Tibial artery (tissue), 4 donors: Measurements from ENCODE around the gene SRPK2.

ENCODE experiments used
- DNase-seq, 2 donors: peaks; one replicate each; pipeline ENCODE4 v3.0.0-alpha.2; 2019
- H3K27ac ChIP-seq, 2 donors: fragments of 200-600 bp; sonication (generic) in 1 of 2; 1 replicate in 1 of 2; 2 replicates in 1 of 2; pipeline ENCODE4 v1.5.1; 2018 to 2019; ENCODE audit warnings: mild to moderate bottlenecking in 1 of 2
- H3K27me3 ChIP-seq, 2 donors: fragments of 200-600 bp; sonication (generic) in 1 of 2; one replicate each; pipeline versions ENCODE4 v1.5.1 to v1.6.0; 2016 to 2019
- H3K36me3 ChIP-seq, 3 donors: fragments of 200-600 bp; sonication (generic) in 2 of 3; one replicate each; pipeline ENCODE4 v1.5.1; 2016 to 2019; ENCODE audit warnings: mild to moderate bottlenecking in 2 of 3
- H3K4me1 ChIP-seq, 4 donors: fragments of 200-600 bp; sonication (generic) in 2 of 4; 1 replicate in 3 of 4; 2 replicates in 1 of 4; pipeline ENCODE4 v1.5.1; 2016 to 2019
- H3K4me3 ChIP-seq, 2 donors: fragments of 200-600 bp; sonication (generic) in 1 of 2; 1 replicate in 1 of 2; 2 replicates in 1 of 2; pipeline ENCODE4 v1.5.1; 2018 to 2019; ENCODE audit warnings: mild to moderate bottlenecking in 2 of 2
- H3K9me3 ChIP-seq, 3 donors: fragments of 200-600 bp; sonication (generic) in 1 of 3; one replicate each; pipeline ENCODE4 v1.5.1; 2016 to 2019
- CTCF ChIP-seq, 2 experiments: fragments of 200-600 bp in 1 of 2; fragments of 450-650 bp in 1 of 2; IDR thresholded peaks; one replicate each; pipeline ENCODE4 v1.5.1; 2017 to 2019; ENCODE audit warnings: antibody characterized with exemption in 2 of 2, mild to moderate bottlenecking in 1 of 2, moderate library complexity in 1 of 2
- intact Hi-C: fragments of 100-400 bp; cut with DNase I; formaldehyde crosslinking; loops from one replicate; pipeline ENCODE4 v1.15.0; 2023; ENCODE audit warnings: low total_unique reads

The SRPK2 gene

DNA sequence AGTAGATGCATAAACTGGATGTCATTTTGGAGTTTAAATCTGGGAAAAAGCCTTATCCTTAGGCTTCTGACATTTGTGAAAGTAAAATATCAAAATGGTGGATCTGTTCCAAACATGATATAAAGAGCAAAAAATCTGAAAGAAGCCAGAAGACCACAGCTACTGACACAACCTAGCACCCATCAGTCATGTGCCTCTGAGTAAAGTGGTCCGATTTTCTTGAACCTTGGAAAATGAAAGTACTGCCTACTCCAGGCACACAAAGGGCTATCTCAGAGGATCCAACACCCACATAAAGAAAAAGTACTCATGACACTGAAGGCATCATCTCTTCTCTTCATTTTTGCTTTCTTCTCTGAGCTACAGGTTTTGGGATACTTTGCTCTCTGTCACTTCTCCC is 224.0 kb downstream of the SRPK2 start:
- no peaks in the 10 kb centered on the region for H3K4me1 ChIP-seq
- no peaks in the 10 kb centered on the region for H3K27me3 ChIP-seq
- no peak overlapping the region for H3K27ac ChIP-seq
- intact Hi-C loops = no loop called here
- TF ChIP-seq CTCF (IDR thresholded peaks at IDR 0.05) = no peak
- H3K4me3 ChIP-seq = no peak overlapping the region
- H3K9me3 ChIP-seq = no peaks in the 10 kb centered on the region
- H3K36me3 ChIP-seq = peaks cover 29 to 47% (median 34%) of the 10 kb centered on the region in 3 donors
- DNase-seq = no peak

DNA sequence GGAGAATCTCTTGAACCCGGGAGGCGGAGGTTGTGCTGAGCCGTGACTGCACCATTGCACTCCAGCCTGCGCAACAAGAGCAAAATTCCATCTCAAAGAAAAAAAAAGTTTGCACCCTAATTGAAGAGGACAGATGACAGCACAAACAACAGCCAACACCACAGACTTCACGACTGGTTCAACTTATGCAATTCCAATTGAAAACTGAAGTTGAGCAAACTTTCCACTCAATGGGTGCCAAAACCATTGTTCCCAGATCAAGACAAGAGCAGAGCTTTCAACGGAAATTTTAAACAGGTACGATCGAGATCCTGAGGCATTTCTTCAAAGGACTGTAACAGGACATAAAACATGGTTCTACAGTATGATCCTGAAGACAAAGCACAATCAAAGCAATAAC is 225.0 kb downstream of the SRPK2 start:
- peaks cover 29 to 49% (median 38%) of the 10 kb centered on the region in 3 donors for H3K36me3 ChIP-seq
- H3K4me1 ChIP-seq = no peaks in the 10 kb centered on the region
- intact Hi-C loops = no loop called here
- DNase-seq = no peak
- H3K27ac ChIP-seq = no peak overlapping the region
- no peaks in the 10 kb centered on the region for H3K27me3 ChIP-seq
- TF ChIP-seq CTCF (IDR thresholded peaks at IDR 0.05) = no peak
- H3K4me3 ChIP-seq = no peak overlapping the region
- no peaks in the 10 kb centered on the region for H3K9me3 ChIP-seq

DNA sequence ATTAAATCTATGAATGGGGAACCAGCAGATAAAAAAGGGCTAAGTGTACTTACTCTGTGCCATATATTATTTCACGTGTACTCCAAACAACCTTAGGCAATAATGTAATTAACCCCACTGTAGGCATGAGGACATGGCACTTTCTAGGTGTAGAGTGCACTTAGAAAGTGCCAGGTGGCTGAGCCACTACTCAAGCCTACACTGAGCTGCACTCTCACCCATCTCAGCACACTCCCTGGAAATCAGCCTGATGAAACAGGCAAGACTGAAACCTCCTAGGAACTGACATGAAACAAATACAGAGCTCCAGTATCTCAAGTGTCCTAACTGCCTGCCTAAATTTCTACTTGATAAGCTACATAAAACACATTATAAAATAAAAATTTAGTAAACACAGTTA is 227.4 kb downstream of the SRPK2 start:
- Histone ChIP-seq H3K4me3 (no peak overlapping the region), H3K36me3 (peaks cover 11 to 39% (median 25%) of the 10 kb centered on the region in 3 donors), H3K27ac (no peak overlapping the region), H3K9me3 (no peaks in the 10 kb centered on the region), H3K4me1 (no peaks in the 10 kb centered on the region), H3K27me3 (no peaks in the 10 kb centered on the region)
- DNase-seq = no peak
- no peak for TF ChIP-seq CTCF (IDR thresholded peaks at IDR 0.05)
- intact Hi-C loops = no loop called here

GRCh38 chr7:105157278-105157677 is 231.4 kb downstream of the SRPK2 start:
- no peak for TF ChIP-seq CTCF (IDR thresholded peaks at IDR 0.05)
- Histone ChIP-seq H3K27ac (no peak overlapping the region), H3K36me3 (peaks cover 0 to 17% (median 11%) of the 10 kb centered on the region in 3 donors), H3K4me1 (no peaks in the 10 kb centered on the region), H3K27me3 (no peaks in the 10 kb centered on the region), H3K9me3 (no peaks in the 10 kb centered on the region), H3K4me3 (no peak overlapping the region)
- no peak for DNase-seq
- intact Hi-C loops = no loop called here

DNA sequence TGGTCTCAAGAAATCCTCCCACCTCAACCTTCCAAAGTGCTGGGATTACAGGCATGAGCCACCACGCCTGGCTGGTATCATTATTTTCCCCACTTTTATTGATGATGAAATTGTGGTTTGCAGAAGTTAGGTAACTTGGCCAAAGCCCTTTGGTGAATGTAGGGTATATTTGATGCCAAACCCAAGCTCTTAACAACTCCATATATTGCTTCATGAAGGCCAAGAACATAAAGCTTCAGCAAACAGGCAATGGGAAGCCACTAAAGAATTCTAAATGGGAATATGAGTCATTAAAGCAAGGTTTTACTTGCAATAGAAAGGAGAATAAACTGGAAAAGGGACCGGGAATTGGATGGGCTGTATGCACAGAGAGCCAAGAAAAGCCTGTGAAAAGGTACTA is 232.0 kb downstream of the SRPK2 start:
- peaks cover 0 to 17% (median 11%) of the 10 kb centered on the region in 3 donors for H3K36me3 ChIP-seq
- H3K4me1 ChIP-seq = no peaks in the 10 kb centered on the region
- intact Hi-C loops = no loop called here
- no peak overlapping the region for H3K27ac ChIP-seq
- no peak for TF ChIP-seq CTCF (IDR thresholded peaks at IDR 0.05)
- H3K9me3 ChIP-seq = no peaks in the 10 kb centered on the region
- H3K4me3 ChIP-seq = no peak overlapping the region
- DNase-seq = no peak
- no peaks in the 10 kb centered on the region for H3K27me3 ChIP-seq

- no peak for DNase-seq
- TF ChIP-seq CTCF (IDR thresholded peaks at IDR 0.05) = no peak
- Histone ChIP-seq H3K36me3 (peaks cover 0 to 6% (median 0%) of the 10 kb centered on the region in 3 donors), H3K9me3 (no peaks in the 10 kb centered on the region), H3K27me3 (no peaks in the 10 kb centered on the region), H3K4me1 (no peaks in the 10 kb centered on the region), H3K4me3 (no peak overlapping the region), H3K27ac (no peak overlapping the region)
- intact Hi-C loops = no loop called here
Measured at GRCh38 chr7:105154084-105154483, 234.6 kb downstream of the SRPK2 start.
